ENCODE data around the gene RELN. TPM values are rescaled to one million over a fixed set of nuclear protein-coding genes. Genes with fewer than 3 reads are reported as not detected.

Gene RELN
- total and polyA plus RNA-seq, 4 experiments from 2014 or later: not detected

GRCh38 chr7:103425177-103425576 is 564.3 kb downstream of the RELN start:
- no peaks in the 10 kb centered on the region for H3K4me1 ChIP-seq (ENCODE audit: insufficient read depth, low read length)
- POLR2A ChIA-PET (ENCODE audit: partially characterized antibody): no interaction called here
- no peaks in the 10 kb centered on the region for H3K27me3 ChIP-seq (ENCODE audit: insufficient read depth, low read length)
- Mint-ChIP-seq H3K27ac (no peak overlapping the region), H3K9me3 (no peaks in the 10 kb centered on the region), H3K36me3 (no peaks in the 10 kb centered on the region), H3K27me3 (peaks cover 2 to 3% of the 10 kb centered on the region in 2 donors), H3K4me3 (no peak overlapping the region), H3K4me1 (no peaks in the 10 kb centered on the region)
- CTCF ChIA-PET (ENCODE audit: partially characterized antibody): interaction anchor here (0.7 kb wide), 1 partner anchor 10 kb away, joined by 3 read pairs; no protein-coding TSS in a partner anchor
- no peaks in the 10 kb centered on the region for H3K9me3 ChIP-seq (ENCODE audit: control insufficient read depth in 1 of 2, low read length in 2 of 2)
- H3K4me3 ChIP-seq (ENCODE audit: low read length in 2 of 2): no peak overlapping the region
- H3K36me3 ChIP-seq (ENCODE audit: insufficient read depth, low read length): no peaks in the 10 kb centered on the region
- H3K27ac ChIP-seq (ENCODE audit: low read depth, low read length): no peak overlapping the region
- intact Hi-C loops (cut with micrococcal nuclease): no loop called here
- no peak for DNase-seq

GRCh38 chr7:103423467-103424179 is 565.8 kb downstream of the RELN start:
- Mint-ChIP-seq H3K27me3 (peaks cover 2 to 5% of the 10 kb centered on the region in 2 donors), H3K4me1 (peaks cover 0 to 1% (median 0%) of the 10 kb centered on the region in 4 donors), H3K36me3 (no peaks in the 10 kb centered on the region), H3K9me3 (no peaks in the 10 kb centered on the region), H3K27ac (no peak overlapping the region), H3K4me3 (no peak overlapping the region)
- DNase-seq: no peak
- H3K36me3 ChIP-seq (ENCODE audit: insufficient read depth, low read length): no peaks in the 10 kb centered on the region
- no peak overlapping the region for H3K4me3 ChIP-seq (ENCODE audit: low read length in 2 of 2)
- intact Hi-C loops (cut with micrococcal nuclease): no loop called here
- no peaks in the 10 kb centered on the region for H3K9me3 ChIP-seq (ENCODE audit: control insufficient read depth in 1 of 2, low read length in 2 of 2)
- ChIA-PET CTCF (ENCODE audit: partially characterized antibody) (no interaction called here), POLR2A (ENCODE audit: partially characterized antibody) (no interaction called here)
- no peaks in the 10 kb centered on the region for H3K27me3 ChIP-seq (ENCODE audit: insufficient read depth, low read length)
- no peak overlapping the region for H3K27ac ChIP-seq (ENCODE audit: low read depth, low read length)
- no peaks in the 10 kb centered on the region for H3K4me1 ChIP-seq (ENCODE audit: insufficient read depth, low read length)

Other genes with a start within 250 kb of the RELN start
- 10 to 100 TPM; 26.4 to 31.2 TPM for gene ORC5, start 218.4 kb upstream of the RELN start, total RNA-seq
- gene ORC5, start 218.4 kb upstream of the RELN start, polyA plus RNA-seq: 10 to 100 TPM; 19.0 to 28.3 TPM

All from CD4-positive, alpha-beta memory T cell (primary cell).